GM12872 (cell line): ENCODE measurements around the gene MMEL1.

ENCODE experiments used
- CTCF ChIP-seq: IDR thresholded peaks from 3 replicates; pipeline ENCODE4 v1.5.1; 2011; ENCODE audit warnings: low read depth, mild to moderate bottlenecking, low read length, moderate library complexity; ENCODE audit not compliant: insufficient read depth

MMEL1 gene

GRCh38 chr1:2632561-2633361 lies at the start of gene MMEL1:
Gene MMEL1 (minus strand): TSS chr1:2633016. CDS start chr1:2629484, 3,532 bp downstream.
- TF ChIP-seq CTCF: no peak

- TF ChIP-seq CTCF: no peak
Measured at GRCh38 chr1:2650967-2651645, 18.3 kb upstream of the MMEL1 start.

- no peak for TF ChIP-seq CTCF
Measured at GRCh38 chr1:2646837-2647236, 14.0 kb upstream of the MMEL1 start.

GRCh38 chr1:2645776-2646175 lies 13.0 kb upstream of the MMEL1 start:
- TF ChIP-seq CTCF: no peak

GRCh38 chr1:2645143-2645542 lies 12.3 kb upstream of the MMEL1 start:
- no peak for TF ChIP-seq CTCF

GRCh38 chr1:2644591-2645101 lies 11.8 kb upstream of the MMEL1 start:
- TF ChIP-seq CTCF: no peak

GRCh38 chr1:2644171-2644570 lies 11.4 kb upstream of the MMEL1 start:
- TF ChIP-seq CTCF: no peak
